Fibroblast of upper back skin (primary cell): ENCODE data around the gene ZNF547.
"Not testable (repeated sequence)": the region's sequence is repeated elsewhere in the genome, so short reads cannot be mapped to it uniquely, and the experiment has no call there.

ENCODE experiments used
- DNase-seq: peaks from one replicate; pipeline ENCODE4 v3.0.0-alpha.2; 2013

The ZNF547 gene

DNA sequence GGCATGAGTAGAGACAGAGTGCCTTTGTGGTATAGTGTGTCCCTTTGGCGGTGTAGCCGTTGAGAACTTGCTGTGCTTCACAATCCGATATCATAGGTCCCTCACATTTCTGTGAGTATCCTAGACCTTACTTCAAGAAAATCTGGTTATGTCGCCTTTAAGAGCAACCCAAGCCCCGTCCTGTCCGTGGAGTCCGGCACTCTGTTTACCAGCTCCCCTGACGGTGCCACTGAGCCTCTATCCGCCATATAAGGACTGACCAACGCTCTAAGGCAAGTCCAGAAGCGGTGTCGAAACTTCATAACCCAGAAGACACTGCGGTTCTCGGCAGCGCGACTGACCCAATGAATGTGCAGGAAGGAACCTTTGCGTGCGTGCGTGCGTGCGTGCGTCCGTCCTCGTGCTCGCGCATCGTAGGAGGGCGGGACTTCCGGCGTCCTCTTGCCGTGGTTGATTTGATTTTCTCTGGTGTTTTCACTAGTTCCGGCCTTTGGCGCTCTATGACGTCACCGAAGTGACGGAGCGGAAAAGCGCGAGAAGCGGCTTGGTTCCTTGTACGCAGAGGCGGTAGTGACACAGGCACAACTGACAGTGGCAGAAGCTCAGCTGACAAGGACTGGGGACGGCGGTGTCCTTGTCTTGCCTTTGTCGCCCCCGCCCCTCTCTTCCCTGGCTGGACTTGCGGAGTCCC lies at the start of gene ZNF547, which contains the start of gene TRAPPC2B:
TSS of gene ZNF547 (plus strand) at position 555 of the 691 bp plus-strand sequence. CDS start 5,005 bp downstream, outside the sequence.
TSS of gene TRAPPC2B (plus strand) at position 555 of the 691 bp plus-strand sequence. CDS start 1,283 bp downstream, outside the sequence.
- DNase-seq = peak; percentile 100

DNA sequence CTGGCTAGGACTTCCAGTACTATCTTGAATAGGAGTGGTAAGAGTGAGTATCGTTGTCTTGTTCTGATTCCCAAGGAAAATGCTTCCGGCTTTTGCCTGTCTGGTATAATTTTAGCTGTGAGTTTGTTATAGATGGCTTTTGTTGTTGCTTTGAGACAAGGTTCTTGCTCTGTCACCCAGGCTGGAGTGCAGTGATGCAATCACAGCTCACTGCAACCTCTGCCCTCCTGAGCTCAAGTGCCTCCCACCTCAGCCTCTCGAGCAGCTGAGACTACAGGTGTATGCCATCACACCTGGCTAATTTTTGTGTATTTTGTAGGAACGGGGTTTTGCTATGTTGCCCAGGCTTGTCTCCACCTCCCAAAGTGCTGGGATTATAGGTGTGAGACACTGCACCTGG lies 49.2 kb upstream of the ZNF547 start:
- no peak for DNase-seq

DNA sequence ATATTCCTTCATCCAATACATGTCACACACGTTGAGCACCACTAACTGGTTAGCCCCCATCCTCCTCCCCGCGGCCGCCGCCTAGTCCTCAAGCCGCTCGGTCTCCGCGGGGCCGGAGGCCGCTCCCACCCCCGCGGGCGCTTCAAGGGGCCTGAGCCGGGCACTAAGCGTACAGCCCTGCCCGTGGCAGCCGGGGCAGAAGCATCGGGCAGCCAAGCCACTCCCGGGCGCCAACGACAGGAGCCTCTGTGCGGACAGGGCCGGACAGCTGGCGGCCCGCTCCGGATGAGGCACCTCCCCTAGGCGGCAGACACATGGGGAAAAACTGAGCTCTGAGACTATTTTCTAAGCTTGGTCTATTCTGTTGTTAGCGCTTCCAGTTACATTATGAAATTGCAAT lies 45.8 kb upstream of the ZNF547 start:
- no peak for DNase-seq

DNA sequence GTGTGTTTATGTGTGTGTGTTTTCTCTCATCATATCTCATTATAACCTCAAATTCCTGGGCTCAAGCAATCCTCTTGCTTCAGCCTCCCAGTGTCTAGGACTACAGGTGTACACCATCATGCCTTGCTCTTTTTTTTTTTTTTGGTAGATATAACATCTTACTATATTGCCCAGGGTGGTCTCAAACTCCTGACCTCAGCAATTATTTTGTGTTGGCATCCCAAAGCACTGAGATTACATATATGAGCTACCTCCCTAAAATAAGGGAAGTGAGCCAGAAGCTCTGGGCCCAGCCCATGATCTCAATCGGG lies 43.5 kb upstream of the ZNF547 start:
- DNase-seq = no peak

DNA sequence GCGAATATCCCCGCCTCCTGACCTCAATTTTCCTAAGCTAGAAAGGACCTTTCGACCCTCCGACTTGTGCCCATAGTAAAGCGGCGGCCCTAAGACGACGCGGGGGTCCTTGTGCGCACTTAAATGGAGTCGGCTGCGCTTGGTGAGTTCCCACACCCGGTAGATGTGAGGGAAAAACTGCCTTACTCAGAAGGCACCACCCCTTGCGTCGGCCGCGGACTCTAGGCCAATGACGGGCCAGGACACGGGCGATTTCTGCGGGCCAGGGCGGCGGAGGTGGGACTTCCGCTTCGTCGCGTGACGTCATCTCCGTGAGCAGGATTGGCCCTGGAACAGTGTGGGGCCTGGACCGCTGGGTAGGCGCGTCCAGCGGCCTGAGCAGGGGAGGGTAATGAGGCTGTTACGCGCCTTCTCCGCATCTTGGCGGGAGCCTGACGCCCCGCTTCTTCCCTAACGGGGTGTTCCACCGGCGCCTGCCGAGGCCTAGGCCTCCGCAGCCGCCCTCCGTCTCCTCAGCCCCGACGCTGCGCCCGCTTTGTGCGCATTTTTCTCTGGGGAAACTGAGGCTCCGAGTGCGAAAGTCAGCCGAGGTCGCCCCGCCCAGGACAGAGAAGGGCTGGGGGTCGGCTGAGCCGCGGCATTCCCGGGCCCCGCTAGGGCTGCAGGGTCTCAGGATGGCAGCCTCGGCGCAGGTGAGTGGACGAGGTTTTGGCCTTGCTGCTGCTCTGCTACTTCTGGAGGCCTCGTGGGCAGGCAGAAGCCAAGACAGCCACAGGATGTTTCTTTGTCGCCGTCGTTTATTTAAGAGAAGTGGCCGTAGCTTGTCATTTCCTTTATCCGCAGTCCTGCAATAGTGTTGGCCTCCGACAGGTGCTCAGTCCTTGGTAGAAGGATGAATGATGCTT lies 42.9 kb upstream of the ZNF547 start, which contains the start of gene ZNF543:
TSS of gene ZNF543 (plus strand) at position 293 of the 905 bp plus-strand sequence. CDS start at position 675, 382 bp downstream.
- DNase-seq = peak; percentile 96

DNA sequence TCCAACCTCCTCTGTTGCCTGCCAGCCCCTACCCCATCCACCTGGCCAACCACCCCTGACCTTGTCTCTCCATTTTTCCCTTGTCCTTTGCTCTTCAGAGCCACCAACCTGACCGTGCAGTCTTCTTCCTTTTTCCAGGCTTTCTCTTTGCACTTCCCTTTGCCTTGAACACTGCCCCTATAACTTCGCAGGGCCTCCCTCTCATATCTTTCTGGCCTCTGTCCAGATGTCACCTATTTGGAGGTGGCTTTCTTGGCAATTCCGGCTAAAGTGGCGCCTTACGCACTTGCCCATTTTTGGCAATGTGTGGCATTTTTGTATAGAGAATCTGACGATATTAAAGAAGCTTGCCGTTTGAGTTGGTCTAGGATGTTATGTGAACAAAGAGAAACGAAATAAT lies 42.2 kb upstream of the ZNF547 start:
- no peak for DNase-seq

DNA sequence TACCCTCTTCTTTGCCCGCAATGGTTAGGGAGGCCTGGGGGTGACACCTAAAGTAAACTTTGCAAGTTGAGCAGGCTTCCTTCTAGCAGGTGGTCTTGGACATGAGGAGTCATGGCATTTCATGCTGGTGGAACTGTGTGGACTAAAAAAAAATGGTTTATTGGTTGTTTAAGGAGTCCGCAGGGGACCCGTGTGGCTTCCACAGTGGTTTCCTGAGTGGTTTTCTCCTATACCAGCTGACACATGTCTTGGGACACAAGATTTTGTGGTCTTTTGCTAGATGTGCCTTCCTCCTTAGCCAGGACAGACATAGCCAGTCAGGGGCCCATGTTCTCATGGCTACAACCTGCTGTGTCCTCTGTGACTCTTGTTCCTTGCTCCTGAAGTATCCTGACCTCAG lies 41.6 kb upstream of the ZNF547 start:
- no peak for DNase-seq

DNA sequence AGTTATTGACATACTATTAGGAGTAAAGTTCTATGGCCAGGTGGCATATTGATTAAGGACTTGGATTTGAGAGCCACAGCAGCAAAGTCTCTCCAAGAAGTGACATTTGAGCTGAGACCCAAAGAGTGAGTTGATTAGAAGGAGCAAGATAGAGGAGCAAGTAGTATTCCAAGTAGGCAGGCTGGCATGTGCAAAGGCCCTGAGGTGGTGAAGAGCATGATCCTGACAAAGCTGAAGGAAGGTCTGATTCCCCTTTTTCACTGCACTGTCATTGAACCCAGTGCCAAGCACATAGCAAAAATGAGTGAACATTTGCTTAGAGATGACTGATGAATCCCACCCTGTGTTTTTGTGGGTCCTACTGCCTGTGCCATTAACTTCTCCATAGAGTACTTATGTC lies 38.4 kb upstream of the ZNF547 start:
- DNase-seq = no peak

DNA sequence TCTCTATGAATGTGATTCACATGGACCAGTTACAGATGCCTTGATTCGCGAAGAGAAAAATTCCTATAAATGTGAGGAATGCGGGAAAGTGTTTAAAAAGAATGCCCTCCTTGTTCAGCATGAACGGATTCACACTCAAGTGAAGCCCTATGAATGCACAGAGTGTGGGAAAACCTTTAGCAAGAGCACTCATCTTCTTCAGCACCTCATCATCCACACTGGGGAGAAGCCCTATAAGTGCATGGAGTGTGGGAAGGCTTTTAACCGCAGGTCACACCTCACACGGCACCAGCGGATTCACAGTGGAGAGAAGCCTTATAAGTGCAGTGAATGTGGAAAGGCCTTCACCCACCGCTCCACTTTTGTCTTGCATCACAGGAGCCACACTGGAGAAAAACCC lies 35.4 kb upstream of the ZNF547 start:
- no peak for DNase-seq

DNA sequence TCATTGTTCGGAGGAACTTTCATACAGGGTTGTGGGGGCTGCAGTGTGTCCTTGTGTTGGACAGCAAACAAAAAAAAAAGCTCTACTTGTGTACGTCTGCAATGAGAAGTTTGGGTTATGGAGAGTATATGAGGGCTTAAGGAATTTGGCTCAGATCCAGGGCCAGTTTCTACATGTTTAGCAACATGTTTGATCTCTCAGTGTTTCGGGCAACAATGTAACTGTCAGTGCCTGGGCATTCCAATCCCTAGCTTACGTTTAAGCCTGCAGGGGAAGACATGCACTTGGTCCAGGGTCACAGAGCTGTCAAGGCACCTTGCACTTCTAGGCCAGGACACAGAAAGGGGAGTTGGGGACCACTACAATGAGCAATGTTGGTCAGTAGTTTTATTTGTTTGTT lies 29.2 kb upstream of the ZNF547 start:
- DNase-seq = no peak

DNA sequence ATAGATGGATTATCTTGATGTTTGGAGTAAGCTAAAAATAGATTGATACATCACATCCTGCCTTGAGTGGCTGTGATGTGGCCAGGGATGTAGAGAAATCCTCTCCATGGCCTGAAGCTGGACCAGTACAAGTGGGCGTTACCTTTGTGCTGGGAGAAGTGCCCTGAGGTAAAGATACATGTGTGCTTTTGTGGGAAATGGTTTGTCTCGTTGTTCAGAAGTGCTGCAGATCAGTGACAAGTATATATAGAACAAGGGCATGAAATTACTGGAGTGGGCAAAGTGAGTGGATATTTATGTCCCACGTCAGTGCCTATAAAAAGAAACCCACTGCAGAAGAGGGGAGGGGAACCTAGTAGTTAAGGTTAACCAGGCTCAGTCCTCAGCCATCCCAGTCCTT lies 24.5 kb upstream of the ZNF547 start:
- no peak for DNase-seq

DNA sequence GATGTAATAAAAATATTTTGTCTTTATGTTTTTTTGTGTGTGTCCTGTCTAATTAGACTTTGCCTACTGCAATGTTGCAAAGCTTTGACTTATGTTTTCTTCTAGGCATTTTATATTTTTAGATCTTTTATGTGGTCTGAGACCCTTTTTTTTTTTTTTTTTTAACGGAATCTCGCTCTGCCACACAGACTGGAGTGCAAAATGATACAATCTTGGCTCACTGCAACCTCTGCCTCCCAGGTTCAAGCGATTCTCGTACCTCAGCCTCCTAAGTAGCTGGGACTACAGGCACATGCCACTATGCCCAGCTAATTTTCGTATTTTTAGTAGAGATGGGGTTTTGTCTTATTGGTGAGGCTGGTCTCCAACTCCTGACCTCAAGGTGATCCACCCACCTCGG lies 20.8 kb upstream of the ZNF547 start:
- DNase-seq = no peak

DNA sequence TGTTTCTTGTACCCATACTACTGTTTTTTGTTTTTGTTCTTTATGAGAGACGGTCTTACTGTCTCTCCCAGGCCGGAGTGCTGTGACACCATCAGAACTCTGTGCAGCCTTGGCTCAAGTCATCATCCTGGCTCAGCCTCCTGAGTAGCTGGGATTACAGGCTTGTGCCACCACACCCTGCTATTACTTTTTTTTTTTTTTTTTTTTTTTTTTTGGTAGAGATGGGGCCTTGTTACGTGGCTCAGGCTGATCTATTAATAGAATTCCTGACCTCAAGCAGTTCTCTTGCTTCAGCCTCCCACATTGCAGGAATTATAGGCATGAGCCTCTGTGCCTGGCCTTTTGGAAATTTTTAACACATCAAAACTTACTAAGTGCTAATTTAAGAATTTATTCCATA lies 15.2 kb upstream of the ZNF547 start:
- DNase-seq = peak; percentile 18

DNA sequence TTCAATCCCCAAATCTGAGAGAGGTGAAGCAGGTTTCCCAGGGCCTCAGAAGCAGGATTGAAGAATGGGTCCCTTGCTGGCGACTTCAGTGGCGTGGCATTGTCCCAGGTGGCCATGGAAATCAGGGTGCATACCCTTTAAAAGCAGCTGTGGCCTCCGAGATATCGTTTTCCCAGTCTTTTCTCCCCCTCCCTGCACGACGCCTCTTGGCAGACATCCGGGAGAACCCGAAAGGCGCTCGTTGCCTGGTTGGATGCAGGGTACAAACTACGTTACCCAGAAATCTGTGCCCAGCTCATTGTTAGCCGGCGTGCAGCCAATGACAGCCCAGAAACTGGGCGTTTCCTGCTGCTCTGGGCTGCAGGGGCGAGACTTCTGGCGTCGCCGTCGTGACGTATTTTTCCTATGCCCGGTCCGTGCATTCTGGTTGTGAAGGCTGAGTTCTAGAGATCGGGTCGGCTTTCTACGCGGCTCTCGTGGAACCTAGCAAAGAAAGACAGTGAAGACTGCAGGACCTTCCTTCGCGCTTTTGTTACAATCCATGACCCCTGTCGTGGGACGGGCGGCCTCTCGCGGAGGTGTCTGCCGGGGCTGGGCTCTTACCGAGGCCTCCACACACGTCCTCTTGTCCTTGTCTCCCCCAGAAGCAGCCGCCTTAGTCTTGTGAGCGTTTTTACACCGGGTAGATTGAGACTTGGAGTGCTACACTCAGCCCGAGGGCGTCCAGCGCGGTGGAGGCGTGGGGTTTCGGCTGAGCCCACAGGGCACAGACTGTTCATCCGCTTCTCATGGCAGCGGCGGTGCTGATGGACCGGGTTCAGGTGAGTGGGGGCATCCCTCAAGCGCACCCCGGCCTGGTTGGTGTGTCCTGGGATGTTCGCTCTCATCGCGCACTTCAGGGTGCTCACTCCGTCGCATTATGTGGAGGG lies 12.2 kb upstream of the ZNF547 start, which contains the start of gene ZNF304:
TSS of gene ZNF304 (plus strand) at position 395 of the 929 bp plus-strand sequence. CDS start at position 789, 394 bp downstream.
- peak; percentile 97 for DNase-seq

DNA sequence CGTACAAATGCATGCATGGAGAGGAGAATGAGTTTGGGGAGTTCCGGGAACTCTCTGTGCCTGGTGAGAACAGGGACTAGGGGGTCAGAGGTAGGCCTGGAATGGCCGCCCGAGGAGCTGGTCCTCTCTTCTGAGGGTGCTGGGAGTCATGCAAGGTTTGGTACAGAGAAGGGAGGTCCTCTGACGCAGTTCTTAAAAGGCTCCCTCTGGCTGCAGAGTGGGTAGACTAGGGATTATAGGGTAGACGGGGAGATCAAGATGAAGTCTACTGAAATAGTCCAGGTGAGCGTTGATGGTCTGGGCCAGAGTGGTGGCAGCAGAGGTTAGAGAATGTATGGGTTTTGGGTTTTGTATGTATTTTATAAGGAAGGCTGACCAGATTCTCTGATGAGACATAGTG lies 11.5 kb upstream of the ZNF547 start:
- DNase-seq = no peak

DNA sequence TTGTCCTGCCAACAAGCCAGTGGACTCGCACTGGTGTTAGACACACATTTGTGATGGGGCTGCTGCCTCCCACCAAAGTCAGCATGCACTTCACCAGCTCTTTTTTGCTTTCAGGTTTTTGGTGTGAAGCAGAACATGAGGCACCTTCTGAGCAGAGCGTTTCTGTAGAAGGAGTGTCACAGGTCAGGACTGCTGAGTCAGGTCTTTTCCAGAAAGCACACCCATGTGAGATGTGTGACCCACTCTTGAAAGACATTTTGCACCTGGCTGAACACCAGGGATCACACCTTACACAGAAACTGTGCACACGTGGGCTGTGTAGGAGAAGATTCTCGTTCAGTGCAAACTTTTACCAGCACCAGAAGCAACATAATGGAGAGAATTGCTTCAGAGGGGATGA lies 7.4 kb upstream of the ZNF547 start:
- DNase-seq = no peak

DNA sequence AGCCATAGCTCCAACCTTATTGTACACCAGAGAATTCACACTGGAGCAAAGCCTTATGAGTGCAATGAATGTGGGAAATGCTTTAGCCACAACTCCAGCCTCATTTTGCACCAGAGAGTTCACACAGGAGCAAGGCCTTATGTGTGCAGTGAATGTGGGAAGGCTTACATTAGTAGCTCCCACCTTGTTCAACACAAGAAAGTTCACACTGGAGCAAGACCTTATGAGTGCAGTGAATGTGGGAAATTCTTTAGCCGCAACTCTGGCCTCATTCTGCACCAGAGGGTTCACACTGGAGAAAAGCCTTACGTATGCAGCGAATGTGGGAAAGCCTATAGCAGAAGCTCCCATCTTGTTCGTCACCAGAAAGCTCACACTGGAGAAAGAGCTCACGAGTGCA lies 5.9 kb upstream of the ZNF547 start:
- no peak for DNase-seq

DNA sequence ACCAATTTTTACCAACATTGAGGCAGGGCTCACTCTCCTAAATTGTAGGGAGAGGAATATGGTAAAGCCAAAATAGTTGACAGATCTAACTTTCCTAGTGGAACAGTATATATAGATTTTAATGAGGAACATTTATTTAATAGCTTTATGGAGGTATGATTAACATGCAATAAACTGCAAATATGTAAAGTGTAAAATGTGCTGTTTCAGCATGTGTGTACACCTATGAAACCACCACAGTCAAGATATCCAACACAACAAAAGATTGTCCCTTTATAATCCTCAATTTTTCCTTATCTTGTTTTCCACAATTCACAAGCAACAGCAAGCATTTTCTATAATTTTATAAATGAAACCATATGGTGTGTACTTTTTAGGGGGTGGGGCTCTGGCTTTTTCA lies 4.1 kb upstream of the ZNF547 start:
- DNase-seq = no peak

DNA sequence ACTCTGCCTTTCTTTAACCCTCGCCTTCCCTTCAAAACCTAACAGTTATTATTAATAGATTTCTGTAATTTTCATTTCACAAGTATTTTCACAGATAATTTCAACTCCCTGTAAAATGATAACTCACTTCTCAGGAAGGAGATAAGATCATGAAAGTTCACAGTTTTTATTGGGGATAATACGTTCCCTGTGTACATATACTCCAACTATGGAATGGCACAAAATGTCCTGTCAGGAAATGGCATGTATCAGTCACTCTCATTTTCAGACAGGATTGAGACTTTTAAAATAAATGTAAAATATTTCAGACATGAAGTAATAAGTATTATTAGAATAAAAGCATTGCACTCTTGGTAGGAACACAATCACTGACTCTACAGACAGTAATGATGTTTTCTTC lies 932 bp upstream of the ZNF547 start:
- no peak for DNase-seq

DNA sequence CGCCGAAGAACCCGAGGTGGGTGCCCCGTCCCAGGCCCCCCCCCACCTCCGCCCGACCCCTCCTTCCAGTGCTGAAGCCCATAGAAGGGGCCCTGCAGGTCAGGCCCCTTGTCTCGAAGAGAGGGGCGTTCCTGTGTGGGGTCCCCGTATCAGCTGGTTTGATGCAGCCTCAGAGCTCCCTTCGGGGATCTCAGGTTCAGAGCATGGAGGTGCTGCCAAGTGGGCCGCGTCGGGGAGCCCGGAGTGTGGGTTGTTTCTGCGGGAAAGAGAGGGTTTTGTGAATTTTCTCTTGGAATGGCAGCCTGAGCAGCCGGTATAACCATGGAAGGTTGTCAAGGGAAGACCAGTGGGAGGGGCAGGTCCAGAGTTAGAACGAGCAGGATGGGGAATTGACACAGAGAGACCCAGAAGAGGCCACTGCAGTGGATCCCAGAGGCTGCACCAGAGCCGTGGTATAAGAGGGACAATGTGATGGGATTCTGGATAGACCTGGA lies 384 bp downstream of the ZNF547 start:
- no peak for DNase-seq

DNA sequence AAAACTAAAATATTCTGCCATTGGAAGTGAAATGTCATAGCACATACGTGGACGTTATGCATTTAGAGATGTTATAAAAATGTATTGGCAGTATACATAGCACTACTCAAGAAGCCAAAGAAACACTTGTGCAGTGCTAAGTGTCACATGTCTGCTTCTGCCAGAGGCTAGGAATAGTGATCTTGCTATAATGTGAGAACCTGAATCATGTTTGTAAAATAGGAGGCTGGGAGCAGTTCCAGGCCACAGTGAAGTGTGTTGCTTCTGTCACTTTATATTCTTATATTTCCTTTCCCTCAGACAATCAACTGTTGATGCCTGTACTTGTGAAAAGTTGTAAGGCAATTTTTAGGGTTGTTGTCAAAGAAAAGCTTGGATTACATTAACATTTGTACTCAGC lies 3.4 kb downstream of the ZNF547 start:
- no peak for DNase-seq

DNA sequence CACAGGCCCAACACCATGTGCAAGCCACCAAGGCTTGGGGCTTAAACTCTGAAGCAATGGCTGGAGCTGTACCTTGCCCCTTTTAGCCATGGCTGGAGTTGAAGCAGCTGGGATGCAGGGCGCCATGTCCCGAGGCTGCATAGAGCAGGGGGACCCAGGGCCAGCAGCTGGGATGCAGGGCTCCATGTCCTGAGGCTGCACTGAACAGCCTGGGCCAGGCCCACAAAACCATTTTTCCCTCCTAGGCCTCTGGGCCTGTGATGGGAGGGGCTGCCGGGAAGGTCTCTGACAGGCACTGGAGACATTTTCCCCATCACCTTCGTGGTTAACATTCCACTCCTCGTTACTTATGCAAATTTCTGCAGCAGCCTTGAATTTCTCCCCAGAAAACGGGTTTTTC lies 10.8 kb downstream of the ZNF547 start:
- no peak for DNase-seq

DNA sequence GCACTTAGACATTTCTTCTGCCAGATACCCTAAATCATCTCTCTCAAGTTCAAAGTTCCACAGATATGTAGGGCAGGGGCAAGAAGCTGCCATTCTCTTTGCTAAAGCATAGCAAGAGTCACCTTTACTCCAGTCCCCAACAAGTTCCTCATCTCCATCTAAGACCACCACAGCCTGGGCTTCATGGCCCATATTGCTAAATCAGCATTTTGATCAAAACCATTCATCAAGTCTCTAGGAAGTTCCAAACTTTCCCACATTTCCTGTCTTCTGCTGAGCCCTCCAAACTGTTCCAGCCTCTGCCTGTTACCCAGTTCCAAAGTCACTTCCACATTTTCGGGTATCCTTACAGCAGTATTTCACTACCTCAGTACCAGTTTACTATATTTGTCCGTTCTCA lies 11.3 kb downstream of the ZNF547 start:
- DNase-seq = not testable (repeated sequence)
